Daoy (cell line): ENCODE measurements around the gene FCER1G. TPM values are rescaled to one million over a fixed set of nuclear protein-coding genes. Genes with fewer than 3 reads are reported as not detected.
"Not testable (repeated sequence)": the region's sequence is repeated elsewhere in the genome, so short reads cannot be mapped to it uniquely, and the experiment has no call there.

ENCODE experiments used
- DNase-seq: peaks from one replicate; pipeline ENCODE4 v3.0.0-alpha.2; 2015; ENCODE audit warnings: low read depth
- total RNA-seq: library from RNA; depleted of rRNA; stranded (reverse); fragments of >200 nt; shearing (Covaris generic); gene quantifications from 2 replicates; pipeline ENCODE4 v1.2.3, GENCODE V29; 2014

The FCER1G gene
- total RNA-seq, 1 experiment from 2014 or later: 1.5 TPM

DNA sequence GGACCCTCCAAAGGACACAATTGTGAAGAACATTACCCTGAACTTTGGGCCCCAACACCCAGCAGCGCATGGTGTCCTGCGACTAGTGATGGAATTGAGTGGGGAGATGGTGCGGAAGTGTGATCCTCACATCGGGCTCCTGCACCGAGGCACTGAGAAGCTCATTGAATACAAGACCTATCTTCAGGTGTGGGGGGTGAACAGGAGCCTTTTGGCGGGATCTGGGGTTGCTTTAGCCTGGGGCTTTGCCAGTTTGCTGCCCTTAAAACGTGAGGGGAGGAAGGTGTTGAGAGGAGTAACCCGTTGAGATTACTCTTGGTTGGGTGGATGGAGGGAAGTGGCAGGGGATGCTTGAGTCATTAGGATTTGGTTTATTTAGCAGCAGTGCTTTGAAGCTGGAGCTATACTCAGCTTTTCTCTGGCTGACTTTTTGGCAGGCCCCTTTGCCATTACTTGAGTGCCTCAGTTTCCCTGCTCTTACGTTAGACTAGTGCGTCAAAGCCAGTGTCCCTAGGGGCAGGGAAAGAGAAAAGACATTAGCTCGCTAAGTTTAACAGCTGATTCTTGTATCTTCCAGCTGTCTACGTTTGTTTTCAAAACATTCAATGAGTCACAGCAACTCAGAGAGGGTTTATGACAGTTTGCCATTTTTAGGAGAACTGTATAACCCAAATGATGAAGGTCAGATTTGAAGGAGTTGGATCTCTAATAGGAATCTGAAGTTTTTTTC is 8.5 kb upstream of the FCER1G start:
- DNase-seq: no peak

DNA sequence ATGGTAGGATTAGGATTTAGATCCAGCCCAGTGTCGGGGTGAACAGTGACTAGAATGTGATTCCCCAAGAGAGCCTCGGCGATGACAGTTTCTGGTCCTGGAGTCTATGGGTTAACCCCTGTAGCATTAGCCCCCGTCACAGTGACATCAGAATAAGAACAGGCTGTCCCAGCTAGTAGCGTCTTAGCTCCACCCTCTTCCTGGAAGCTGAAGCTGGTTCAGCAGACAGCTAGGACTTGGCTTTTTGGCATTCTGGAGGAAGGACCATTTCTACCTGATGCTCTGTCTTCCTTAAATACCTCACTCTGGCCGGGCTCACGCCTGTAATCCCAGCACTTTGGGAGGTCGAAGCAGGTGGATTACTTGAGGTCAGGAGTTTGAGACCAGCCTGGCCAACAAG is 7.9 kb upstream of the FCER1G start:
- DNase-seq: no peak

DNA sequence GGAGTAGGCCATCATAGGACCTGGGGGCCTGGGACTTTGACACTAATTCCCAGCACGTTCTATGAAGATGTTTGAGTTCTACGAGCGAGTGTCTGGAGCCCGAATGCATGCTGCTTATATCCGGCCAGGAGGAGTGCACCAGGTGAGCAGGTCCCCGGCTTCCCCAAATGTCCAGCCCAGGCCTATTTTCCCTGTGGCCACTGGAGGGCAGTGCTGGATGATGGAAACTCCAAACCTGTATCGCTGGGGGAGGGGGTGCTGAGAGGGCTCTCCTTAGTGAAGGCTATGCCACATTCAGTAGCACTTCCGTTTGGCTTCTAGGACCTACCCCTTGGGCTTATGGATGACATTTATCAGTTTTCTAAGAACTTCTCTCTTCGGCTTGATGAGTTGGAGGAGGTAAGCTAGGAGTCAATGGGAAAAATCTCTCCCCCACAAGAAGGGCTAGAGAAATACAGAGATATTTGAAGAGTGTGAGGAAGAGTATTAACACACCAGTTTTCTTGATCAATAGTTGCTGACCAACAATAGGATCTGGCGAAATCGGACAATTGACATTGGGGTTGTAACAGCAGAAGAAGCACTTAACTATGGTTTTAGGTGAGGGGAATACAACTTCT is 5.2 kb upstream of the FCER1G start:
- DNase-seq: peak; percentile 67

DNA sequence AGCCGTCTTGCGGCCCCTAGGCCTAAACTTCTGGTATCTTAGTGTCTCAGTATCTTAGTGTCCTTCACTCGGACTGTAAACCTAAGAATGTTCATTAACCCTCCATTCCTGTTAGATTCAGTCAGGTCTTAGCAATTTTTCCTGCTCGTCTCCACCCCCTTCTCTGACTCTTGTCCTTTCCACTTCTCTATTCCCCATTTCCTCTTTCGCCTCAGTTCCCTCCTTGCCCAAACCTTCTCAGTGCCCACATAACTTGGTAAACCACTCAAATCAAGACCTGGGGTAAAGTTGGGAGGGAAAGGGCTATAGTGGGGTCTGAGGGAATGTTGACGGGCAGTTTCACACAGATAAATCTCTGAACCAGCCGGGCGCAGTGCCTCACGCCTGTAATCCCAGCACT is 726 bp upstream of the FCER1G start:
- no peak for DNase-seq

- DNase-seq: peak; percentile 50
Observed at GRCh38 chr1:161216945-161217712, 2.0 kb downstream of the FCER1G start.

DNA sequence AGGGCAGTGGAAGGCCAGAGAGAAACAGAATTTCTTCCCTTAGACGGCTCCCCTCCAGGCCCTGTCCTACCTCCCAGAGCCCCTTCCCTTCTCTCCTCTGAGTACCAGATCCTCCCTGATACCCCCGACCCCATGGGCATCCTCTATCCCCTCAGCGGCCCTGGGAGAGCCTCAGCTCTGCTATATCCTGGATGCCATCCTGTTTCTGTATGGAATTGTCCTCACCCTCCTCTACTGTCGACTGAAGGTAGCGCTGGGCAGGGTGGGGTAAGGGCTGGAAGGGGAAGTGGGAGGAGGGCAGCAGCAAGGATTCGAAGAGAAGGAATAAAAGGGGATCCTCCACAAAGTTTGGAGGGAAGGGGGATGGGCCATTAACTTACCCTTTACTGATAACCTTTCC is 2.7 kb downstream of the FCER1G start:
- DNase-seq: no peak

DNA sequence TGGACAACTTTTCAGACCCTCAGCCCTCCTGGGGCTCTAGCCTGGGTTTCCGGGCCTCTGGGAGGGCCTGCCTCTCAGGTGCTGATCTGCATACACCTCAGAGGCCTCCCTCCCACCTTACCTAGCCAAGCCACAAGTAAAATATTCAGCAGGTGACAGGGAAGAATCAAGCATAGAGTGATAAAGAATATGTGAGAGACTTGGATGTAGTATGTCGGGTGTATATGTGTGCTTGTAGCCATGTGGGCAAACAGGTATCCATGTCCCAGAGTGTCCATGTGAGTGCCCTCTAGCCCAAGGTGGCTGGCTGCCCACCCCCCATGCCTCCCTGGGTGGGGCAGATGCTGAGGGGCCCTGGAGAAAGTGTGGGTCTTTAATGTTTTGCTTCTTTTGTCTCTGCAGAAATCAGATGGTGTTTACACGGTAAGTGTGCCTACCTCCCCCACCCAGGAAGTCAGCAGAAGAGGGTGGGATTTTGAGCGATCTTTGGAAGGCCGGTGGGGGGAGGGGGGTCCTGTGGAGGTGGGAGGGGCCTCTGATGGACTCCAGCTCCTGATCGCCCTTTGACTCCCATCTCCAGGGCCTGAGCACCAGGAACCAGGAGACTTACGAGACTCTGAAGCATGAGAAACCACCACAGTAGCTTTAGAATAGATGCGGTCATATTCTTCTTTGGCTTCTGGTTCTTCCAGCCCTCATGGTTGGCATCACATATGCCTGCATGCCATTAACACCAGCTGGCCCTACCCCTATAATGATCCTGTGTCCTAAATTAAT is 3.4 kb downstream of the FCER1G start:
- DNase-seq: no peak

DNA sequence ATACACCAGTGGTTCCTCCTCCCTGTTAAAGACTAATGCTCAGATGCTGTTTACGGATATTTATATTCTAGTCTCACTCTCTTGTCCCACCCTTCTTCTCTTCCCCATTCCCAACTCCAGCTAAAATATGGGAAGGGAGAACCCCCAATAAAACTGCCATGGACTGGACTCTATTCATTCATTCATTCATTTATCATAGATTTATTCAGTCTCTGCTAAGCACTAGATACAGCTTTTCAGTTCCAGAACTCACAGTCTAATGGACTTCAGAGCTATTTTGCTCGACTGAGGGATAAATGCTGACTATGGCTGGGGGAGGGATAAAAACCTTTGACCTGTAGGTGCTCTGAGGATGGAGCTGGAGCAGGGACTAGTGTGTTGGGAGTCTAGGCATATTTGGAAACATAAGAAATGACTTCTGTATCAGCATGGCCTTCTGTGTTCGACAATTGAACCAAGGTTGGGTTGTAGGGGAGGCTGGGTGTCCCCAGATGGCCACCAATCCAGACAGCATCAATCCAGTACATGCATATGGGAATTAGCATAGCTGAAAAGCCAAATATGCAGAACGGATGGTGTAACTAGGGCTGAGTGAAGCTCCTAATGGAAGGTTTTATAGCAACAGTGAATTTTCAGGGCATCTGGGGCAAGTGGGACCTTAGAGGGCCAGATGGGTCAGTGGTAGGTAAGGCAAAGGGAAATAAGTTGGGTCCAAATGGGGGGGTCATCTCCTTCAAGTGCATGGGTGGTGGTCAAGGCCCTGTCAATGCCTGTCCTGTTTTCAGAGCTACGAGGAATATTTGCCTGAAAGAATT is 4.2 kb downstream of the FCER1G start:
- DNase-seq: no peak

- DNase-seq: no peak
Observed at GRCh38 chr1:161220002-161220401, 4.9 kb downstream of the FCER1G start.

- no peak for DNase-seq
Observed at GRCh38 chr1:161222175-161223019, 7.3 kb downstream of the FCER1G start.

- no peak for DNase-seq
Observed at GRCh38 chr1:161223805-161224694, 9.0 kb downstream of the FCER1G start.

DNA sequence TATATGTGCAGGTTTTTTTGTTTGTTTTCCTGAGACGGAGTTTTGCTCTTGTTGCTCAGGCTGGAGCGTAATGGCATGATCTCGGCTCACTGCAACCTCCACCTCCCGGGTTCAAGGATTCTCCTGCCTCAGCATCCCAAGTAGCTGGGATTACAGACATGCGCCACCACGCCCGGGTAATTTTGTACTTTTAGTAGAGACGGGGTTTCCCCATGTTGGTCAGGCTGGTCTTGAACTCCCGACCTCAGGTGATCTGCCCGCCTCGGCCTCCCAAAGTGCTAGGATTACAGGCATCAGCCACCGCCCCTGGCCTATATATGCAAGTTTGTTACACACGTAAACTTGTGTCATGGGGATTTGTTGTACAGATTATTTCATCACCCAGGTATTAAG is 9.6 kb downstream of the FCER1G start:
- DNase-seq: not testable (repeated sequence)

- DNase-seq: no peak
Observed at GRCh38 chr1:161225178-161225533, 10.1 kb downstream of the FCER1G start.

- peak; percentile 97 for DNase-seq
Observed at GRCh38 chr1:161225534-161226319, 10.6 kb downstream of the FCER1G start, which contains the start of gene TOMM40L. TOMM40L (plus strand) TSS chr1:161226060; CDS start chr1:161226490, 430 bp downstream.

- DNase-seq: peak; percentile 27
Observed at GRCh38 chr1:161226320-161226711, 11.2 kb downstream of the FCER1G start.

GRCh38 chr1:161226759-161227158 is 11.7 kb downstream of the FCER1G start:
- no peak for DNase-seq

DNA sequence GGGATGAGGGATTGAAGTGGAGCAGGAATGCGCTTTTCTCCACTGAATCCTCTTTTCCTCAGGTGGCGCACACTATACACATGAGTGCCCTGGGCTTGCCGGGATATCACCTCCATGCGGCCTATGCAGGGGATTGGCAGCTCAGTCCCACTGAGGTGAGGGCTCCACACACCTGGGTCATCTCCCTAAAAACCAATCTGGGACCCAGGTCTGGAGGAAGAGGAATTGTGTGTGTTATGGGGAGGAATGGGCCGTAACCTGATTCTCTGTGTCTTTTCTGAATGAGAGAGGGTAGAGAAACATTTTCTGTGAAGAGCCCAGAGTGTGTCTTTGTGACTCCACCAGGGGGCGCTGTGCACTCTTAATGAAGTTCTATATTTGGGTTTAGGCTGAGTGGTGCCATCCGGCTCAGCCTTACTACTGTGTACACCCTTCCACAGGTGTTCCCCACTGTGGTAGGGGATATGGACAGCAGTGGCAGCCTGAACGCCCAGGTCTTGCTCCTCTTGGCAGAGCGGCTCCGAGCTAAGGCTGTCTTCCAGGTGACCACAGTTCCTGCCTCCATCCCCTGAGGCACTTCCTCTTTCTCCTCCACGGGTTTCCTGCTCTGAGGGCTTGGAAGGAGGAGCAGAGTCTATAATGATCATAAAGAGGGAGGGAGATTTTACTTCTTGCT is 12.2 kb downstream of the FCER1G start:
- peak; percentile 73 for DNase-seq

DNA sequence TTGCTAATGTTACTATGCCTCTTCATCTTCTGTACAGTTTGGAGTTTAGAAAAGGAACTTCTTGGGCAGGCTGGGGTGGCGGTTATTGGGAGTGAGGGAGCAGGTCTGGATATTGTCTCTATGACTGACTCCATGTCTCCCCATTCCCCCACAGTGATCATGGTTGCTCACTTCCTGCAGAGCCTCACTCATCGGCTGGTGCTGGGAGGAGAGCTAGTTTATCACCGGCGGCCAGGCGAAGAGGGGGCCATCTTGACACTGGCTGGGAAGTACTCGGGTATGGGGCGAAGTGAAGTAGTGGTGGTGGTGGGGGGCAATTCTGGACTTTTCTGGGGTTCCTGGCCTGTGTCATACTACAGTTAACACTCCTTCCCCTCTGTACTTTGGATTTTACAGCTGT is 12.9 kb downstream of the FCER1G start:
- DNase-seq: no peak
